BE2C (cell line): ENCODE data around the gene NYNRIN.

Experiments
- DNase-seq: peaks from one replicate; pipeline ENCODE4 v3.0.0-alpha.2; 2020
- H3K27me3 ChIP-seq: fragments of 250-450 bp; sonication (Bioruptor Pico); 2 replicates; pipeline ENCODE4 v1.5.1; 2020; ENCODE audit warnings: mild to moderate bottlenecking
- H3K36me3 ChIP-seq: fragments of 250-450 bp; sonication (Bioruptor Pico); 2 replicates; pipeline ENCODE4 v1.5.1; 2020; ENCODE audit warnings: mild to moderate bottlenecking
- H3K4me1 ChIP-seq: fragments of 250-450 bp; sonication (Bioruptor Pico); 2 replicates; pipeline ENCODE4 v1.5.1; 2020
- H3K4me3 ChIP-seq: 2 replicates; pipeline ENCODE4 v1.5.1; 2011; ENCODE audit warnings: low read depth, low read length
- H3K9me3 ChIP-seq: fragments of 250-450 bp; sonication (Bioruptor Pico); 2 replicates; pipeline ENCODE4 v1.5.1; 2020
- CTCF ChIP-seq: IDR thresholded peaks from 2 replicates; pipeline ENCODE4 v1.5.1; 2012; ENCODE audit warnings: mild to moderate bottlenecking, low read depth, low read length

Gene NYNRIN

GRCh38 chr14:24422261-24422660 lies 23.5 kb downstream of the NYNRIN start:
- Histone ChIP-seq H3K9me3 (no peaks in the 10 kb centered on the region), H3K36me3 (no peaks in the 10 kb centered on the region), H3K4me1 (no peaks in the 10 kb centered on the region), H3K27me3 (no peaks in the 10 kb centered on the region), H3K4me3 (no peak overlapping the region)
- TF ChIP-seq CTCF = no peak
- no peak for DNase-seq

- no peaks in the 10 kb centered on the region for H3K27me3 ChIP-seq
Measured at GRCh38 chr14:24422694-24423601, 24.1 kb downstream of the NYNRIN start.

GRCh38 chr14:24425704-24426103 lies 26.9 kb downstream of the NYNRIN start:
- Histone ChIP-seq H3K27me3 (no peaks in the 10 kb centered on the region), H3K4me1 (peaks cover 6% of the 10 kb centered on the region), H3K9me3 (no peaks in the 10 kb centered on the region), H3K4me3 (no peak overlapping the region), H3K36me3 (no peaks in the 10 kb centered on the region)
- DNase-seq = no peak
- TF ChIP-seq CTCF = no peak

More at GRCh38 chr14:24422694-24423601, 24.1 kb downstream of the NYNRIN start:
- TF ChIP-seq CTCF = no peak
- DNase-seq = no peak
- Histone ChIP-seq H3K4me3 (no peak overlapping the region), H3K36me3 (no peaks in the 10 kb centered on the region), H3K4me1 (no peaks in the 10 kb centered on the region), H3K9me3 (no peaks in the 10 kb centered on the region)

GRCh38 chr14:24426150-24426911 lies 27.5 kb downstream of the NYNRIN start:
- TF ChIP-seq CTCF = no peak
- H3K4me1 ChIP-seq = peaks cover 6% of the 10 kb centered on the region
- H3K9me3 ChIP-seq = no peaks in the 10 kb centered on the region
- H3K36me3 ChIP-seq = no peaks in the 10 kb centered on the region
- no peaks in the 10 kb centered on the region for H3K27me3 ChIP-seq
- H3K4me3 ChIP-seq = no peak overlapping the region
- no peak for DNase-seq

- Histone ChIP-seq H3K9me3 (no peaks in the 10 kb centered on the region), H3K4me1 (peaks cover 6% of the 10 kb centered on the region), H3K27me3 (no peaks in the 10 kb centered on the region), H3K36me3 (no peaks in the 10 kb centered on the region), H3K4me3 (no peak overlapping the region)
- no peak for DNase-seq
- no peak for TF ChIP-seq CTCF
Measured at GRCh38 chr14:24426912-24427536, 28.2 kb downstream of the NYNRIN start.
